IPS-18c (cell line): ENCODE results near the gene RAB24.

ENCODE experiments used
- H3K4me3 ChIP-seq: 2 replicates; pipeline ENCODE4 v1.7.0; 2013; ENCODE audit warnings: low read depth, mild to moderate bottlenecking, low read length, moderate library complexity; ENCODE audit not compliant: insufficient read depth
- H3K9me3 ChIP-seq: one replicate; pipeline ENCODE4 v1.6.1; 2013; ENCODE audit warnings: mild to moderate bottlenecking, low read length, moderate library complexity; ENCODE audit not compliant: control insufficient read depth, insufficient read depth

The RAB24 gene

GRCh38 chr5:177303925-177304391, 439 bp upstream of the RAB24 start:
- H3K4me3 ChIP-seq, result peak overlapping the region; percentile 91
- H3K9me3 ChIP-seq, result no peaks in the 10 kb centered on the region

GRCh38 chr5:177302354-177303110, 987 bp downstream of the RAB24 start:
- H3K9me3 ChIP-seq, result no peaks in the 10 kb centered on the region
- peak overlapping the region; percentile 91 for H3K4me3 ChIP-seq

- no peaks in the 10 kb centered on the region for H3K9me3 ChIP-seq
- no peak overlapping the region for H3K4me3 ChIP-seq
Measured at GRCh38 chr5:177301503-177302165, 1.9 kb downstream of the RAB24 start.

- Histone ChIP-seq H3K9me3 (no peaks in the 10 kb centered on the region), H3K4me3 (no peak overlapping the region)
Measured at GRCh38 chr5:177300951-177301350, 2.6 kb downstream of the RAB24 start.

- Histone ChIP-seq H3K9me3 (no peaks in the 10 kb centered on the region), H3K4me3 (no peak overlapping the region)
Measured at GRCh38 chr5:177300236-177300880, 3.2 kb downstream of the RAB24 start.

GRCh38 chr5:177299697-177300096, 3.8 kb downstream of the RAB24 start:
- Histone ChIP-seq H3K9me3 (no peaks in the 10 kb centered on the region), H3K4me3 (no peak overlapping the region; the same call in 1 of the 2 replicates)

GRCh38 chr5:177297922-177298321, 5.6 kb downstream of the RAB24 start:
- H3K9me3 ChIP-seq, result peaks cover 2% of the 10 kb centered on the region
- H3K4me3 ChIP-seq, result no peak overlapping the region

GRCh38 chr5:177296581-177296980, 6.9 kb downstream of the RAB24 start:
- Histone ChIP-seq H3K9me3 (peaks cover 2% of the 10 kb centered on the region), H3K4me3 (no peak overlapping the region)

- Histone ChIP-seq H3K4me3 (no peak overlapping the region), H3K9me3 (peaks cover 2% of the 10 kb centered on the region)
Measured at GRCh38 chr5:177295924-177296323, 7.6 kb downstream of the RAB24 start.

GRCh38 chr5:177294632-177295031, 8.9 kb downstream of the RAB24 start:
- Histone ChIP-seq H3K4me3 (no peak overlapping the region), H3K9me3 (peaks cover 2% of the 10 kb centered on the region)

GRCh38 chr5:177293819-177294581, 9.5 kb downstream of the RAB24 start:
- peaks cover 2% of the 10 kb centered on the region for H3K9me3 ChIP-seq
- no peak overlapping the region for H3K4me3 ChIP-seq

- peaks cover 2% of the 10 kb centered on the region for H3K9me3 ChIP-seq
- no peak overlapping the region for H3K4me3 ChIP-seq
Measured at GRCh38 chr5:177291735-177292134, 11.8 kb downstream of the RAB24 start.

- H3K4me3 ChIP-seq, result no peak overlapping the region
Measured at GRCh38 chr5:177290816-177291596, 12.5 kb downstream of the RAB24 start.

GRCh38 chr5:177288191-177288590, 15.3 kb downstream of the RAB24 start:
- no peak overlapping the region for H3K4me3 ChIP-seq

More at GRCh38 chr5:177290816-177291596, 12.5 kb downstream of the RAB24 start:
- H3K9me3 ChIP-seq, result peaks cover 2% of the 10 kb centered on the region

GRCh38 chr5:177276886-177277285, 26.6 kb downstream of the RAB24 start:
- H3K4me3 ChIP-seq, result no peak overlapping the region
- no peaks in the 10 kb centered on the region for H3K9me3 ChIP-seq

More at GRCh38 chr5:177288191-177288590, 15.3 kb downstream of the RAB24 start:
- no peaks in the 10 kb centered on the region for H3K9me3 ChIP-seq

GRCh38 chr5:177275883-177276282, 27.6 kb downstream of the RAB24 start:
- no peaks in the 10 kb centered on the region for H3K9me3 ChIP-seq
- no peak overlapping the region for H3K4me3 ChIP-seq
